Endothelial cell of umbilical vein (primary cell): Measurements from ENCODE around the gene LGALS1.
"Not testable (repeated sequence)": the region's sequence is repeated elsewhere in the genome, so short reads cannot be mapped to it uniquely, and the experiment has no call there.

Source experiments
- CTCF ChIP-seq, 2 donors: IDR thresholded peaks; 1 replicate in 1 of 2; 2 replicates in 1 of 2; pipeline ENCODE4 v1.5.1; 2011; ENCODE audit warnings: low read length in 2 of 2, mild to moderate bottlenecking in 2 of 2, moderate library complexity in 2 of 2, control low read depth in 1 of 2, inconsistent platforms in 1 of 2, low read depth in 1 of 2; ENCODE audit not compliant: insufficient read depth in 1 of 2; ENCODE audit errors: extremely low read depth in 1 of 2
- POLR2AphosphoS5 ChIP-seq: IDR thresholded peaks from 2 replicates; pipeline ENCODE4 v1.6.1; 2012; ENCODE audit warnings: low read depth, mild to moderate bottlenecking, control low read depth, low read length, moderate library complexity; ENCODE audit not compliant: insufficient read depth

DNA sequence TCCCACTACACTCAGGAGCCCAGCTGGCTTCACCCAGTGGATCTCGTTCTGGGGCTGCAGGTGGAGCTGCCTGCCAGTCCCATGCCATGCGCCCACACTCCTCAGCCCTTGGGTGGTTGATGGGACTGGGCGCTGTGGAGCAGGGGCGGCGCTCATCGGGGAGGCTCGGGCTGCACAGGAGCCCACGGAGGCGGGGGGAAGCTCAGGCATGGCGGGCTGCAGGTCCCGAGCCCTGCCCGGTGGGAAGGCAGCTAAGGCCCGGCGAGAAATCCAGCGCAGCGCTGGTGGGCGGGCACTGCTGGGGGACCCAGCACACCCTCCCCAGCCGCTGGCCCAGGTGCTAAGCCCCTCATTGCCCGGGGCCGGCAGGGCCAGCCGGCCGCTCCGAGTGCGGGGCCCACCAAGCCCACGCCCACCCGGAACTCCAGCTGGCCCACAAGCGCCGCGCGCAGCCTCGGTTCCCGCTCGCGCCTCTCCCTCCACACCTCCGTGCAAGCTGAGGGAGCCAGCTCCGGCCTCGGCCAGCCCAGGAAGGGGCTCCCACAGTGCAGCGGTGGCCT is 42.4 kb downstream of the LGALS1 start:
- TF ChIP-seq POLR2AphosphoS5; CTCF (IDR thresholded peaks at IDR 0.05; ENCODE audit: extremely low read depth in 1 of 2, insufficient read depth in 1 of 2, low read depth in 1 of 2, low read length in 2 of 2): not testable (repeated sequence)
